Measurements from ENCODE around the gene TCF7L1. TPM values are rescaled to one million over a fixed set of nuclear protein-coding genes. Genes with fewer than 3 reads are reported as not detected.
A peak's percentile ranks its signal among the peaks of the same experiment; 100 is the strongest.
"Not testable (repeated sequence)": the region's sequence is repeated elsewhere in the genome, so short reads cannot be mapped to it uniquely, and the experiment has no call there.

Gene TCF7L1
- total RNA-seq, 1 experiment from 2014 or later, result 1.1 TPM

DNA sequence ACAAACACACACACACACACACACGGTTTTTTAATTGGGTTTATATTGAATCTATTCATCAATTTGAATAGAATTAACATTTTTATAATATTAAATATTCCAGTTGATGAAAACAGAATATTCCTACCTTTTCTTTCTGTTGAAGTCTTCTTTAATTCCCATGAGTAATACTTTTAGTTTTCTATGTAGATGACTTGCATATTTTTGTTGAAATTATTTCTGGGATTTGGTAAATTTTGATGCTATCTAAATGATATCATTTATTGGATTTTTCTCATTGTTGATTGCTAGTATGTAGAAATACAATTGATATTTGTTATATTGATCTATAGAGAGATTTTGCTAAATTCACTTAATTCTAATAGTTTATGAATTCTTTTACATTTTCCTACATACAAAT, 12.8 kb upstream of the TCF7L1 start:
- CTCF ChIA-PET, result interaction anchor here (0.6 kb wide), 1 partner anchor 54 kb away, joined by 4 read pairs; no protein-coding TSS in a partner anchor
- DNase-seq (ENCODE audit: unreplicated experiment), result no peak

DNA sequence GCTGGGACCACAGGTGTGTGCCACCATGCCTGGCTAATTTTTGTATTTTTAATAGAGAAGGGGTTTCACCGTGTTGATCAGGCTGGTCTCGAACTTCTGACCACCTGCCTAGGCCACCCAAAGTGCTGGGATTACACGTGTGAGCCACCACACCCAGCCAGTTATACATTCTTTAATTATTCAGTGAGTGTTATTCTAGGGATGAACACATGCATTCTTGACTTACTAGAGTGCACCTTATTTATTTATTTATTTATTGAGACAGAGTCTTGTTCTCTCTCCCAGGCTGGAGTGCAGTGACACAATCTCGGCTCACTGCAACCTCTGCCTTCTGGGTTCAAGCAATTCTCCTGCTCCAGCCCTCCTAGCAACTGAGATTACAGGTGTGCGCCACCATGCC, 6.7 kb upstream of the TCF7L1 start:
- H3K9me3 Mint-ChIP-seq (ENCODE audit: unreplicated experiment); H3K4me3 Mint-ChIP-seq (ENCODE audit: unreplicated experiment); H3K36me3 Mint-ChIP-seq (ENCODE audit: insufficient read depth, unreplicated experiment); H3K4me1 Mint-ChIP-seq (ENCODE audit: insufficient read depth, unreplicated experiment); POLR2A ChIA-PET; DNase-seq (ENCODE audit: unreplicated experiment); intact Hi-C loops (cut with micrococcal nuclease); H3K27me3 Mint-ChIP-seq (ENCODE audit: insufficient read depth, unreplicated experiment); BruUV-seq (replicated peaks); H3K27ac Mint-ChIP-seq (ENCODE audit: low read depth, unreplicated experiment): not testable (repeated sequence)
- CTCF ChIA-PET, result interaction anchor here (1.4 kb wide), 1 partner anchor 159 kb away, joined by 4 read pairs; no protein-coding TSS in a partner anchor

More for the DNA sequence above, 12.8 kb upstream of the TCF7L1 start:
- no TSS peak for BruUV-seq (replicated peaks)
- POLR2A ChIA-PET, result interaction anchor here (0.6 to 1.3 kb wide), 3 partner anchors 13 to 159 kb away, joined by 3 to 5 read pairs (median 3); no protein-coding TSS in a partner anchor
- Mint-ChIP-seq H3K27ac (ENCODE audit: low read depth, unreplicated experiment) (no peak overlapping the region), H3K4me3 (ENCODE audit: unreplicated experiment) (no peak overlapping the region), H3K4me1 (ENCODE audit: insufficient read depth, unreplicated experiment) (no peaks in the 10 kb centered on the region), H3K27me3 (ENCODE audit: insufficient read depth, unreplicated experiment) (peaks cover 5% of the 10 kb centered on the region), H3K36me3 (ENCODE audit: insufficient read depth, unreplicated experiment) (no peaks in the 10 kb centered on the region), H3K9me3 (ENCODE audit: unreplicated experiment) (no peaks in the 10 kb centered on the region)
- TF ChIP-seq, protein P1, sequence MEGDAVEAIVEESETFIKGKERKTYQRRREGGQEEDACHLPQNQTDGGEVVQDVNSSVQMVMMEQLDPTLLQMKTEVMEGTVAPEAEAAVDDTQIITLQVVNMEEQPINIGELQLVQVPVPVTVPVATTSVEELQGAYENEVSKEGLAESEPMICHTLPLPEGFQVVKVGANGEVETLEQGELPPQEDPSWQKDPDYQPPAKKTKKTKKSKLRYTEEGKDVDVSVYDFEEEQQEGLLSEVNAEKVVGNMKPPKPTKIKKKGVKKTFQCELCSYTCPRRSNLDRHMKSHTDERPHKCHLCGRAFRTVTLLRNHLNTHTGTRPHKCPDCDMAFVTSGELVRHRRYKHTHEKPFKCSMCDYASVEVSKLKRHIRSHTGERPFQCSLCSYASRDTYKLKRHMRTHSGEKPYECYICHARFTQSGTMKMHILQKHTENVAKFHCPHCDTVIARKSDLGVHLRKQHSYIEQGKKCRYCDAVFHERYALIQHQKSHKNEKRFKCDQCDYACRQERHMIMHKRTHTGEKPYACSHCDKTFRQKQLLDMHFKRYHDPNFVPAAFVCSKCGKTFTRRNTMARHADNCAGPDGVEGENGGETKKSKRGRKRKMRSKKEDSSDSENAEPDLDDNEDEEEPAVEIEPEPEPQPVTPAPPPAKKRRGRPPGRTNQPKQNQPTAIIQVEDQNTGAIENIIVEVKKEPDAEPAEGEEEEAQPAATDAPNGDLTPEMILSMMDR (IDR thresholded peaks at IDR 0.05; ENCODE audit: unreplicated experiment), result no peak
- intact Hi-C loops (cut with micrococcal nuclease), result no loop called here

DNA sequence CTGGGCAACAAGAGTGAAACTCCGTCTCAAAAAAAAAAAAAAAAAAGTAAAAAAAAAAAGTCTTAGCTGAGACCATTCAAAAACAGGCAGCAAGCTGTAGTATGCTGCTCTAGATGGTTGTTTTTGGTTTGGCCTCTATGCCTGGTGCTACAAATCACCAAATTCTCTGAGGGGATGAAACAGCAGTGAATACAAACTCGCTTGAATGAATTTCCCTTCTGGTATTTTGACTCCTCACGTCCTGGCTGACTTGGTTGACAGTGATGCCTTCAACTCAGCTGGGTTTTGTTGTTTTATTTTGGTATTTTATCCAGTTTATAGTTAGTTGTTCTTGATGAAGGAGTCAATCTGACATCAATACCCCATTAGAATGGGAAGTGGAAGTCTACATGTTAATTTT, 3.3 kb upstream of the TCF7L1 start:
- no peaks in the 10 kb centered on the region for H3K36me3 Mint-ChIP-seq (ENCODE audit: insufficient read depth, unreplicated experiment)
- no peaks in the 10 kb centered on the region for H3K27me3 Mint-ChIP-seq (ENCODE audit: insufficient read depth, unreplicated experiment)
- BruUV-seq (replicated peaks), result no TSS peak
- CTCF ChIA-PET, result interaction anchor here (0.6 to 0.7 kb wide), 2 partner anchors 63 to 73 kb away, joined by 3 read pairs; no protein-coding TSS in a partner anchor
- H3K4me3 Mint-ChIP-seq (ENCODE audit: unreplicated experiment), result no peak overlapping the region
- H3K27ac Mint-ChIP-seq (ENCODE audit: low read depth, unreplicated experiment), result no peak overlapping the region
- POLR2A ChIA-PET, result no interaction called here
- TF ChIP-seq, protein P1 (IDR thresholded peaks at IDR 0.05; ENCODE audit: unreplicated experiment), result no peak
- intact Hi-C loops (cut with micrococcal nuclease), result loop anchor here (1.0 kb wide), 1 partner anchor 155 kb away; no protein-coding TSS in a partner anchor
- no peaks in the 10 kb centered on the region for H3K9me3 Mint-ChIP-seq (ENCODE audit: unreplicated experiment)
- no peak for DNase-seq (ENCODE audit: unreplicated experiment)
- no peaks in the 10 kb centered on the region for H3K4me1 Mint-ChIP-seq (ENCODE audit: insufficient read depth, unreplicated experiment)

DNA sequence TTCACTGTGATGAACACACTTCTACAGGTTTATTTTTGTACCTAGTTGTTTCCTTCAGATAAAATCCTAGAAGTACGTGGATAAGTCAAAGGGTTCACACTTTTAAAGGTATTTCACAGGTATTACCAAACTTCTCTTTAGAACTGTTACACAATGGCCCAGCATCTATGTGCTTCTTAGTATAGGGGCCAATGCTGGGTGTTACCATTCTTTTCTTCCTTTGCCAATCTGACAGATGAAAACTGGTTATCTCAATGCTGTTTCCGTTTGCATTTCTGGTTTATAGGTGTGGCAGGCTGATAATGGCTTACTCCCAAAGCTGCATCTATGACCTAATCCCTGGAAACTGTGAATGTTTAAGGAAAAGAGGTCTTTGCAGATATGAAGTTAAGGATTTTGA, 2.8 kb upstream of the TCF7L1 start:
- ChIA-PET POLR2A (no interaction called here), CTCF (interaction anchor here (0.8 to 1.2 kb wide), 2 partner anchors 170 to 210 kb away, joined by 3 read pairs; no protein-coding TSS in a partner anchor)
- Mint-ChIP-seq H3K36me3 (ENCODE audit: insufficient read depth, unreplicated experiment) (no peaks in the 10 kb centered on the region), H3K4me3 (ENCODE audit: unreplicated experiment) (no peak overlapping the region), H3K27me3 (ENCODE audit: insufficient read depth, unreplicated experiment) (no peaks in the 10 kb centered on the region), H3K27ac (ENCODE audit: low read depth, unreplicated experiment) (no peak overlapping the region), H3K4me1 (ENCODE audit: insufficient read depth, unreplicated experiment) (no peaks in the 10 kb centered on the region), H3K9me3 (ENCODE audit: unreplicated experiment) (no peaks in the 10 kb centered on the region)
- TF ChIP-seq, protein P1 (IDR thresholded peaks at IDR 0.05; ENCODE audit: unreplicated experiment), result no peak
- BruUV-seq (replicated peaks), result no TSS peak
- intact Hi-C loops (cut with micrococcal nuclease), result loop anchor here (1.0 kb wide), 1 partner anchor 155 kb away; no protein-coding TSS in a partner anchor
- DNase-seq (ENCODE audit: unreplicated experiment), result peak; percentile 20
